Measurements from ENCODE around the gene TMEM178A.

Gene TMEM178A

DNA sequence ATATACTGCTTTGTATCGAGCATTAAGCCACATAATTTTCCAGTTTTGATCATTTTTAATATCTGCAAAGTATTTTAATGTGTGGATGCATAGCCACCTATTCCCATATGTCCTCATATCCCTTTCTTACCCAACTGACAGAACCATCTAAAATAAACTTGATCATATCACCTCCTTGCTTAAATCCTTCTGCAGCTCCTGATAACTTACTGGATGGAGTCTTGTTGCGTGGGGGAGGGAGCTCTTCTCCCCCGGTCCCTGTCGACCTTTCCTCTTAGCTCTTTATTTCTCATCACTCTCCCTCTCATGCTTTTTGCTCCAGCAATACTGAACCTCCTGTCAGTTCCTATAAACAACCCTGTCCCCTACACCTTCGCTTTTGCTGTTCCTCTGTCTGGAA is 18.7 kb downstream of the TMEM178A start:
- H3K4me1 Mint-ChIP-seq, result no peaks in the 10 kb centered on the region
- ATAC-seq, result no peak

DNA sequence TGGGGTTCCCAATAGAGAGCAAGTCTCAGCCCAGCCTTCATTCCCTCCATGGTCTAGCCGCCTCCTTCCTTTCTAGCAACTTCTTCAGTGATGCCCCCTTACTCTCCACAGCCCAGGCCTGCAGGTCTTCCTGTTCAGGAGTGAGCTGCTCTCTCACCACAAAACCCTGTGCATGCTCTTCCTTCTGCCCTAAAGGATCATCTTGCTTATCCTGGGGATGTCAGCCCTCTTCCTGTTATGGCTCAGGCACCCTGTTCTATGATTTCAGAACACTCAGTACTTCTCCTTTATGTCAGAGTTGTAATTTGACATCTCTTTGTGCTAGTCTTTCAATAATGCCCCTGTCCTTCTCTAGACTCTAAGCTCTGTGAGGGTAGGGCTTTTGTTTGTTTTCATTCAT is 19.4 kb downstream of the TMEM178A start:
- Mint-ChIP-seq H3K27me3 (peaks cover 42% of the 10 kb centered on the region), H3K4me1 (no peaks in the 10 kb centered on the region), H3K27ac (no peak overlapping the region), H3K4me3 (no peak overlapping the region), H3K9me3 (no peaks in the 10 kb centered on the region)
- ATAC-seq (no peak), DNase-seq (no peak)

More for the DNA sequence above, 18.7 kb downstream of the TMEM178A start:
- no peak for DNase-seq
- Mint-ChIP-seq H3K27me3 (peaks cover 44% of the 10 kb centered on the region), H3K27ac (no peak overlapping the region), H3K4me3 (no peak overlapping the region), H3K9me3 (no peaks in the 10 kb centered on the region)

DNA sequence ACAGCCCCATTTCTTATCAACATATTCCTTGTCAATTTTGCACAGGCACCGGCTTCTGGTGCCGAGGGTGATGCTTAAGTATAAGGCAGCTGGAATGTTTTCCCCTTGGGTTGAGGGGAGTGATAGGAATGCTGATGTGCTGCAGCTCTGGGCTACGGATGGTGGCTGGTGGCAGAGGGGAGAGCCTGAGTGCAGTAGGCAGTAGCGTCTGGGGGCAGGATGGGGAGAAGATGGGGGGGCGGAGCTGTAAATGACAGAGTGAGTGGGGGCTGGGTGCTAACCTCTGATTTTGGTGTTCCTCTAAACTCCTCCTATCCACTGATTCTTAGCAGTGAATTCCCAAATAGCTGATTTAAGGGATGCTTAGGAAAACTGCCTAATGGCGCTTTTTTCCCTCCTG is 20.7 kb downstream of the TMEM178A start:
- Mint-ChIP-seq H3K9me3 (peaks cover 0 to 5% of the 10 kb centered on the region in 2 donors), H3K27ac (no peak overlapping the region), H3K27me3 (peaks cover 34% of the 10 kb centered on the region), H3K4me3 (no peak overlapping the region), H3K4me1 (no peaks in the 10 kb centered on the region)
- no peak for ATAC-seq
- no peak for DNase-seq

DNA sequence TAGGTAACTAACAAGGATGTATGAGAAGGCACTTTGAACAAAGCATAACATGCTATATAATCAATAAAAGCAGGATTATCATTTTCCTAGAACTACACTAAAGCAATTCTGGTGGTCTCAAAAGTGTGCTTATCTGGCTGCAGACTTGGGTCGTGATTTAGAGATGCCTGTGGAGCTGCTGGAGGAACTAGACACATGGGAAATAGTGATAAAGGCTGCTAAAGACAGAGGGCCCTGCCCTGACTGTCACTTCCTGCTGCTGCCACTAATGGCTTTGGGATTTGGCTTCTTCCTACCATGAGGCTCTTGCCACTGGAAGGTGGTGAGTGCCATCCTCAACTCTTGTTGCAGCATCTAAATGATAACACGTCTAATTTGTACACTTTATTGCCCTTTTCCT is 22.5 kb downstream of the TMEM178A start:
- ATAC-seq (no peak), DNase-seq (no peak)
- H3K27ac Mint-ChIP-seq, result no peak overlapping the region
- H3K27me3 Mint-ChIP-seq, result peaks cover 33% of the 10 kb centered on the region
- H3K4me1 Mint-ChIP-seq, result no peaks in the 10 kb centered on the region
- no peak overlapping the region for H3K4me3 Mint-ChIP-seq
- peaks cover 0 to 5% of the 10 kb centered on the region in 2 donors for H3K9me3 Mint-ChIP-seq

DNA sequence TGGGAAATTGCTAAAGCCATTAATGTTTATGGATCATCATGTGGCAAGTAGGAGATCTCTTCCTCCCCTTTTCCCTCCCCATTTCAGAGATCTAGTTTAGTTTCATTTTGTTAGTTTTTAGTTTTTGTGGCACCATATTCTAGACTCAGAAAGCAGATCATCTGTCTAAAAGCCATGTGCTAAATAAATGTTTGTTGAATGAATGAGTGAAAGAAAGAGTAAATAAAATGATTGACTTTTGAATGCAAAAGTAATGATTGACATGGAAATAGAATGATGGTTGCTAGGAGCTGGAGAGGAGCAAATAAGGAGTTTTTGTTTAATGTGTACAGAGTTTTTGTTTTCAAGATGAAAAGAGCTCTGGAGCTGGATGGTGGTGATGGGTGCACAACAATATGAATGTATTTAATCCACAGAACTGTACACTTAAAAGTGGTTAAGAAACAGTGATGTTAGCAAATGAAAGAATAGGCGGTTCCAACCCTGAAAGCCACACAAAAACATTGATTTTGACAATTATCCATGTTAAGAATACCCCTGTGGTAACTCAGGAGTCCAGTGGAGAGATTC is 23.6 kb downstream of the TMEM178A start:
- DNase-seq (no peak), ATAC-seq (no peak)
- no peak overlapping the region for H3K4me3 Mint-ChIP-seq
- peaks cover 31% of the 10 kb centered on the region for H3K27me3 Mint-ChIP-seq
- H3K9me3 Mint-ChIP-seq, result peaks cover 0 to 5% of the 10 kb centered on the region in 2 donors
- no peaks in the 10 kb centered on the region for H3K4me1 Mint-ChIP-seq
- H3K27ac Mint-ChIP-seq, result no peak overlapping the region

DNA sequence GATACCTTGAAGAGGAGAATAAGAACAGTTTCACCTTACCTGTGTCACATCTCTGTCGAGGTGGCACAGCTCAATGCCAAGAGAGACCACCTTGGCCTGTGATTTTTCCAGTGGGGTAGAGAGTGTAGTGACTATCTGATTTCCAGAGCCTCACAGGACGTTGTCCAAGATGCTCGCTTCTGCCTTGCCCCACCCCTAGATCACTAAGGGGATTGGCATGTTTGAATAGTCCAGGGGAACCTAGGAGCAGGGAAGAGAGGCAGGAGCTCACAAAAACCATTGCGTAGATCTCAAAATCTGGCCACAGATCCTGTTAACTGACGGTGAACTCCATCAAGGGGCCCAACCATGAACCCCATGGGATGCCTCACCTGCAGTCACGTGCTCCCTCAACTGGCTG is 24.2 kb downstream of the TMEM178A start:
- ATAC-seq (no peak), DNase-seq (no peak)
- Mint-ChIP-seq H3K4me1 (no peaks in the 10 kb centered on the region), H3K9me3 (peaks cover 0 to 5% of the 10 kb centered on the region in 2 donors), H3K27ac (no peak overlapping the region), H3K4me3 (no peak overlapping the region), H3K27me3 (peaks cover 26% of the 10 kb centered on the region)

DNA sequence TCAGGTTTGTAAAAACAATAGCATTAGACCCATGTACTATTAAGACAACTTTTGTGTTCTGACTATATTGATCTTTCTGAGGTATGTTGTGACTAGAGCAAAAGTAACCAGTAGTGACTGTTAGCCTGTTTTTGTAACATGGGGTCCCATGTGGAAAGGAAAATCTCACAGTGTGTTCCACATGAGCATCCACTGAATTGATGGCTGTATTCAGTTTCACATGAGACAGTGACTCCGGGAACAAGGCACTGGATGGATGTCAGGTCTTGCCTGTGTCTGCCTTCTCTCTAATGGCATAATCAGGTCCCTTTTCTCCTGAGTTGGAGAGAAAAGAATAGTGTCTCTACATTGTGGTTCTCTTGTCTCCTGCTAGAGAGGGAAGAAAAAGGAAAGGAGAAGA is 27.5 kb downstream of the TMEM178A start:
- no peak overlapping the region for H3K27ac Mint-ChIP-seq
- DNase-seq, result no peak
- H3K4me1 Mint-ChIP-seq, result no peaks in the 10 kb centered on the region
- H3K27me3 Mint-ChIP-seq, result peaks cover 28% of the 10 kb centered on the region
- no peak overlapping the region for H3K4me3 Mint-ChIP-seq
- ATAC-seq, result no peak
- H3K9me3 Mint-ChIP-seq, result peaks cover 0 to 5% of the 10 kb centered on the region in 2 donors

DNA sequence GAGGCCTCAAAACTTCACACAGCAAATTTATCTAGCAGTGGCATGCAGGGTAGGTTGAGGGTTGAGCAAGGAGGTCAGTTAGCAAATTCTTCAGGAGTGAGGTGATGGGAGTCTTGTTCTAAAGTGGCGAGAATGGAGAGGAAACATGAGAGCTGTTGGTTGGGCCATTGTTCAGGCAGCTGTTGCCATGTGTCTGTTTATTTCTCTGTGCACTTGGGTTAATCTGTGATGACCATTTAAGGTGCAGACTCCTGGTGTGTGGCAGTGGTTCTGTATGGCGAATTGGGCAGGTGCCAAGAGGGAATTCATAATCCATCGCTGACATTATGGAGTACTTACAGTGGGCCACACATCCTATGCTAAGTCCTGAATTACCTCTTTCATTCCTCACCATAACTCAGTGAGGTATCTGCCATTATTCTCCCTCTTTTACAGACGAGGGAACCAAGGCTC is 30.4 kb downstream of the TMEM178A start:
- ATAC-seq, result no peak
- H3K9me3 Mint-ChIP-seq, result peaks cover 9 to 10% of the 10 kb centered on the region in 2 donors
- DNase-seq, result no peak
- no peak overlapping the region for H3K27ac Mint-ChIP-seq
- no peak overlapping the region for H3K4me3 Mint-ChIP-seq
- H3K27me3 Mint-ChIP-seq, result peaks cover 18% of the 10 kb centered on the region
- no peaks in the 10 kb centered on the region for H3K4me1 Mint-ChIP-seq

DNA sequence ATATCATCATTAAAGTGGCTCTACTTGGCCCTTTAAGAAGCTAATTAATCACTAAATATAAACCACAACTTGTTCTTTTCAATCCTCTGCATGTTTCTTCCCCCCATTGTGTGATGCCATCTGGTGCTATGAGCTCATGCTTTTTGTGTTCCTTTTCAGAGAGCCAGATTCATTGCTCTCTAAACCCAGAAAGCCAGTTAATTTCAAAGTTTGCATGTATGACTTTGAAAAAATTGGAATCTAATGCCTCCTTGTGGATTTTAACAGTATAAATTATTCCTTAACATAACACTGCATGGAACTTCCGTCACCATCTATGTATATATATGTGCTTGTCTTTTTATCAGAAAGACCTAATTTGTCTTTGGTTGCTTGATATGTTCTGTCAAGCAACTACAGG is 31.1 kb downstream of the TMEM178A start:
- peaks cover 18% of the 10 kb centered on the region for H3K27me3 Mint-ChIP-seq
- DNase-seq (no peak), ATAC-seq (no peak)
- H3K4me1 Mint-ChIP-seq, result no peaks in the 10 kb centered on the region
- no peak overlapping the region for H3K27ac Mint-ChIP-seq
- peaks cover 16% of the 10 kb centered on the region in 2 donors for H3K9me3 Mint-ChIP-seq
- no peak overlapping the region for H3K4me3 Mint-ChIP-seq

DNA sequence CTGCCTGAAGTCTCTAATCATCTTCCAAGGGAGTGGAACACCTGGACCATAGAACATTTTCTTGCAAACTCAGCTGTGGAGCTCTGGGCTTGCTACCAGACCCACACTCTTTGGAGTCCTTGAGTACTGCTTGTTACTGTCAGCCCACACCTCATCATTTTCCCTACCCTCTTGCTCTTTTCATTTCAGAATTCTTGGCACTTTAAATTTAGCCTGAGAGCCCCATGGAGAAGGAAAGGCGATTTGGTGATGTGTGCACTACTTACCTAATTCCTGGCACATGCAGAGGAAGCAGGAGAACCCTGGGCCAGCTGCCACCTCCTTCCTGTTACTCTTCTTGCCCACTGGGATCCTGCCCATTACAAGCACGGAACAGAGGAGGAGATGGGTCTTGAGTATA is 31.7 kb downstream of the TMEM178A start:
- Mint-ChIP-seq H3K9me3 (peaks cover 16 to 22% of the 10 kb centered on the region in 2 donors), H3K27me3 (peaks cover 18% of the 10 kb centered on the region), H3K4me3 (no peak overlapping the region), H3K4me1 (no peaks in the 10 kb centered on the region), H3K27ac (no peak overlapping the region)
- no peak for DNase-seq
- ATAC-seq, result no peak

DNA sequence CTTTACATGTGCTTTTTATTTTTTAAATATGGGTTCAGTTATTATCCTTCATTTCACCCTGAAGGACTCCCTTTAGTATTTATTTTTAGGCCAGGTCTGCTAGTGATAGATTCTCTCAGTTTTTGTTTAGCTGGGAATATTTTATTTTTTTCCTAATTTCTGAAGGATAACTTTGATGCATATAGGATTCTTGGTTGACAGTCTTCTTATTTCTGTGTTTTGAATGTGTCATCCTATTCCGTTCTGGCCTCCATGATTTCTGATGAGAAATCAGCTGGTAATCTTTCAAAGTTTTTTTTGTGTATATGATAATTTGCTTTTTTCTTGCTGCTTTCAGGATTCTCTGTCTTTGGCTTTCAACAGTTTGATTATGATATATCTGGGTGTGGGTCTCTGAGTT is 35.4 kb downstream of the TMEM178A start:
- ATAC-seq, result no peak
- Mint-ChIP-seq H3K27me3 (peaks cover 10% of the 10 kb centered on the region), H3K4me1 (no peaks in the 10 kb centered on the region)

DNA sequence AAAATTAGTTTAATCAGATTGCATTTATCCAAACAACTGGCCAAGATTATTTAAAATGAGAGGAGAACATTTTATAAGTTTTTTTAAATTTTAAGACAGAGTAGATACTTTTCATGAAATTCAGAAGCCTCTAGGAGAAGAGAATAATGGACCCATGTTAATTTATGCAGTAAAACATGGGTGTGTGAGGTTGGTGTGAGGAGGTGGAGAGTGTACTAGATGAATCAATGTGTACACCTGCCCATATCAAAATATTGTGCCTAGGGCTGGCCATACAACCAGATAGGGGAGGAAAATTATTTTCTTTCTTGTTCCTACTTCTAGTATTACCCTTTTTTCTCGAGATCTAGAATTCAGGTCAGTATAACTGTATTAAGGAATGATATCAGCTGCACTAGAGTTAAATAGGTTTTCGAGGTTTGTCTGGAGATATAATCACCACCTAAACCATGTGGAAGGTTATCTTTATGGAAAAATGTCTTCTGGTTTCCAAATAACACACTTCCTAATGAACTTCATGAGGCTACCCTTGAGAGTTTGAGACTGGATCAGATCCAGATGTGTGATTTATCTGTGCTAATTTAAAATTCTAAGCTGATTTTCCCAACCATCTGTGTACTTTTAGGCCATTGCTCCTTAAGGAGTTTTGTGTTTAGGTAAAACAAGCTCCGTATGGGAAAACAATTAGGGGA is 37.6 kb downstream of the TMEM178A start:
- no peaks in the 10 kb centered on the region for H3K27me3 Mint-ChIP-seq
- H3K27ac Mint-ChIP-seq, result no peak overlapping the region
- ATAC-seq (no peak), DNase-seq (no peak)
- H3K9me3 Mint-ChIP-seq, result peaks cover 20 to 23% of the 10 kb centered on the region in 2 donors
- no peaks in the 10 kb centered on the region for H3K4me1 Mint-ChIP-seq
- no peak overlapping the region for H3K4me3 Mint-ChIP-seq

More for the DNA sequence above, 35.4 kb downstream of the TMEM178A start:
- H3K4me3 Mint-ChIP-seq, result no peak overlapping the region
- no peak for DNase-seq
- no peak overlapping the region for H3K27ac Mint-ChIP-seq
- H3K9me3 Mint-ChIP-seq, result peaks cover 16 to 23% of the 10 kb centered on the region in 2 donors

DNA sequence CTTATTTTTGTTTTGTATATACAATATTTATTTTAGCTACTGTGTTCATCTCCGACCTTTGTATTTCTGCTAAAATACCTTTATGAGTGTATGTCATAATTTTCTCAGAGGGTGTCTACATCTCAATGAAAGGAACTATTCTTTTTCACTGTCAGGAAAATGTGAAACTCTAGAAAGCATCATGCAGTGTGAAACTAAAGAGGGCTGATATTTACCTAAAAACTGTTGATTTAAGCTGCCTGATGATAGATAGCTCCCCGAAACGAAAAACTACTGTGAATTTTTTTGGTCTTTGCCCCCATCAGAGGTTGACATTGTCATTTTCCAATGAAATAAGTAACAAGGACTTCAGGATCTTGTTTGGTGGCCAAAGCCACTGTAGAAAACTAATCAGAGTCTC is 38.8 kb downstream of the TMEM178A start:
- peaks cover 20 to 23% of the 10 kb centered on the region in 2 donors for H3K9me3 Mint-ChIP-seq
- DNase-seq, result no peak
- no peak for ATAC-seq
- H3K27ac Mint-ChIP-seq, result no peak overlapping the region
- no peak overlapping the region for H3K4me3 Mint-ChIP-seq
- no peaks in the 10 kb centered on the region for H3K27me3 Mint-ChIP-seq
- no peaks in the 10 kb centered on the region for H3K4me1 Mint-ChIP-seq

DNA sequence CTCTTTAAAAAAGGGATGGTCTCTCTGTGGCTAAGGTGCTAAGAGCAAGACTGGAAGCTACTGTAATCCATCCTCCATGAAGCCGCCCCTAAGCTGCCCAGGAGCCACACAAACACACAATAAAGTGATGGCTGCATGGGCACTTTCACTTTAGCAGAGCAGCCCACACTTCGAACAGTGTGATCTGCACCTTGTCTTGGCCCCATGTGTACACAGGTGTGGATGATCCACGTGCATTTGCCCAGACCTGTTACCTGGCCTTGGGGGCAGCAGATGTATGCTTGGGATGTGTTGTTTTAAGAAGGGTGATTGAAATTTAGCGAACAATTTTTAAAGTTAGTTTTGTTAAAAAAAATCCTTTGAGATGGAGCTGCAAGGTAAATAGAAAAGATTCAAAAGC is 39.9 kb downstream of the TMEM178A start:
- ATAC-seq (no peak), DNase-seq (no peak)
- peaks cover 13 to 17% of the 10 kb centered on the region in 2 donors for H3K9me3 Mint-ChIP-seq
- H3K4me1 Mint-ChIP-seq, result no peaks in the 10 kb centered on the region
- H3K27ac Mint-ChIP-seq, result no peak overlapping the region
- H3K27me3 Mint-ChIP-seq, result no peaks in the 10 kb centered on the region
- no peak overlapping the region for H3K4me3 Mint-ChIP-seq

DNA sequence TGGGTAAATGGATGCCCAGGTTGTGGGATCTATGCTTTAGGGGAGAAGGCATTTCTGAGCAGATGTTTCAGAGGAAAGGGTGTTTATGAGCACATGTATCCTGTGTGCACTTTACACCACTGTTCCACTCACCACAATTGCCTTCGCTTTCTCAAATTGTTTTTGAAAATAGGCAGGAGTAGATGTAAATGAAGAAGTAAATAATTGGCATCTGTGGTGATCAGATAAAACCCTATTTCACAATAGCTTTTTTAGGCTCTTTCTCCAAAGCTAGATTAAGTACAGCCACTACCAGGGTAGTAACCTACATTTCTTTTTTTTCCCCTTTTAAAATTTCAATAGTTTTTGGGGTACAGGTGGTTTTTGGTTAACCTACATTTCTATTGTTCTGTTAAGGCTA is 40.6 kb downstream of the TMEM178A start:
- Mint-ChIP-seq H3K4me3 (no peak overlapping the region), H3K27ac (no peak overlapping the region)

DNA sequence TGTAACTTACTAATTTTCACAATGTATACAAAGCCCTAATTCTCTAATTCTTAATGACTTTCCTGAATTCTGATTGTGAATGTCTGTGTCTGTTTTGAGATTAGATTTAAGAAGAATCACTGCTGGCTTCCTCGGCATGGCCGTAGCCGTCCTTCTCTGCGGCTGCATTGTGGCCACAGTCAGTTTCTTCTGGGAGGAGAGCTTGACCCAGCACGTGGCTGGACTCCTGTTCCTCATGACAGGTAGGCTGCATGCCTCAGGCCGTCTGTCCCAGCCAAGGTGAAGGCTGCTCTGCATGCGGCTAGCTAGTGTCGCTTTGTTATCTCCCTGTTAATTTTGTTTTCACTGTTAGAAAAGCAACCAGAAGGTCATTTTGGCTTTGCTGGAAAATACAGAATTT is 41.2 kb downstream of the TMEM178A start:
- H3K9me3 Mint-ChIP-seq, result peaks cover 4 to 6% of the 10 kb centered on the region in 2 donors
- no peak overlapping the region for H3K27ac Mint-ChIP-seq
- no peak for ATAC-seq
- H3K4me3 Mint-ChIP-seq, result no peak overlapping the region
- DNase-seq, result no peak
- no peaks in the 10 kb centered on the region for H3K4me1 Mint-ChIP-seq
- no peaks in the 10 kb centered on the region for H3K27me3 Mint-ChIP-seq

More for the DNA sequence above, 40.6 kb downstream of the TMEM178A start:
- ATAC-seq, result no peak
- Mint-ChIP-seq H3K4me1 (no peaks in the 10 kb centered on the region), H3K9me3 (peaks cover 8 to 13% of the 10 kb centered on the region in 2 donors), H3K27me3 (no peaks in the 10 kb centered on the region)
- DNase-seq, result no peak
